ENCODE measurements around the gene CYP1A2.

CYP1A2 gene

GRCh38 chr15:74790080-74790916 is 41.7 kb downstream of the CYP1A2 start:
- peak; percentile 50 for DNase-seq (ENCODE audit: low spot score)

GRCh38 chr15:74791007-74791406 is 42.4 kb downstream of the CYP1A2 start:
- no peak for DNase-seq (ENCODE audit: low spot score)

- DNase-seq (ENCODE audit: low spot score), result no peak
These were observed 43.0 kb downstream of the CYP1A2 start for GRCh38 chr15:74791667-74792066.

DNA sequence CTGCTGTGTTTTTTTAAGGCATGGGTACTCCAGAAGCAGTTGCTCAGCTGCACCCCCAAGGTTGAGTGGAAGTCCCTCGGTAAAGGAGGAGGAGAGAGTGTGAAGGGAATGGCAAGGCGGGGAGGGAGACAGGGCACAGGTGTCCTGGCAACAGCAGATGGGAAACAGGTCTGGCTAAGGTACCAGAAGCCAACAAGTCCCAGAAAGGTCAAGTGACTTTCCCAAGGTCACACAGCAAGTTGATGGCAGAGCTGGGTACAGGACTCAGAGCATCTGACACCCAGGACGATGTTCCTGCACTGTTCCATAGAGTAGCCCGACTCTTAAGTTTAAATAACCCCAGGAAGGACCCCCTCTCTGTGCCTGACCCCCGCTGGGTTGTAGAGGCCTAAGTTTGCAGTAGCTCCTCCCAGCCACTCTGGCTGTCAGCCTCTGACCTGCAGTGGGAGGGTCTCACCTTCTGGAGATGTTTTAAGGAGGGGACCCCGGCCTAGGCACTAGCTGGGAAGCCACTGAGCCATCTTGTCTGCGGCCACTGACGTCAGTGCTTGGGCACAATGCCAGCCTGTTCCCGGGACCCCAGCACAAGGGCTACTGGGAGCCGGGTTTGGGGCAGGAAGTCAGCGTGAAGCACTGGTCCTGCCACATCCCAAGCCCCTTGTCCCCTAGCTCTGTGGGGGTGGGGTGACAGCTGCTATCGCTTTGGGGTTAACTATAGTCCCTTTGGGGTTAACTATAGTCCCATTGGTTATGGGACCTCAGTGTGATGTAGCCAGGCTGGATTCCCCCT is 43.8 kb downstream of the CYP1A2 start:
- no peak for DNase-seq (ENCODE audit: low spot score)

DNA sequence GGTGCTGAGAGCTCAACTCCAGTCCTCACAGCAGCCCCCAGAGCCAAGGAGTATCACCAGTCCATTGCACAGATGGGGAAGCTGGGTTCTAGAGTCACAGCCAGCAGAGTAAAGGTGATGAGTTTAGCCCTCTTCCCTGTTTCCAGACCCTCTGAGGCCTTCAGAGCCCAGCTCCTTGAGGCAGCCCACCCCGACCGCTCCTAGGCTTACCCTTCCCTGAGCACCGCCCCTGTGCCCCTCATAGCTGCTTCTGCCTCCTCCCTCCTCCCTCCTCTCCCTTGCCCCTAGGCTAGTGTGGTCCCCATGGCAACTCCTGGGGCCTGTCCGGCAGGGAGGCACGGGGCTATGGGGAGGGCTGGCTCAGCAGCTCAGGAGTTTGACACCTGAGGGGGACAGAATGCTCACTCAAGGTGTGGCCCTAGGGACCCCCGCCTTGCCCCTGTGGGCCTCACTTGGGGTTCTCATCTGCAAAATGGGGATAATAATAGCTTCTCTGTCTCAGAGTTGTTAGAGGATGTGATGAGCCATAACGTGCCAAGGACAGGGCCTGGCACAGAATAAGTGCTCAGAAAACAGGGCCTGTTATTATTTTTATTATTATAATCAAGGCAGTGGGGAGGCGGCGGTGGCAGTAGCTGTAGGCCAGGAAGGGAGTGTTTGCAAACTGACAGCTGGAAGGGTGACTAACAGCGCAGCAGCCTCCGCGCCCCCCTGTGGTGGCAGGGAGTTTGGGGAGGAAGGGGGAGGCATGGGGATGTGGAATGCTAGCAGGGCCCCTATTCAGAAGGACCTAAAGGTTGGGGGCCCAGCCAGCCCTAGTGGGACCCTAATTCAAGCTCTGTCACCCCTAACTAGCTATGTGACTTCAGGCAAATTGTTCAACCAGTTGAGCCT is 44.7 kb downstream of the CYP1A2 start:
- DNase-seq (ENCODE audit: low spot score), result peak; percentile 78

GRCh38 chr15:74794248-74794969 is 45.8 kb downstream of the CYP1A2 start:
- DNase-seq (ENCODE audit: low spot score), result no peak

DNA sequence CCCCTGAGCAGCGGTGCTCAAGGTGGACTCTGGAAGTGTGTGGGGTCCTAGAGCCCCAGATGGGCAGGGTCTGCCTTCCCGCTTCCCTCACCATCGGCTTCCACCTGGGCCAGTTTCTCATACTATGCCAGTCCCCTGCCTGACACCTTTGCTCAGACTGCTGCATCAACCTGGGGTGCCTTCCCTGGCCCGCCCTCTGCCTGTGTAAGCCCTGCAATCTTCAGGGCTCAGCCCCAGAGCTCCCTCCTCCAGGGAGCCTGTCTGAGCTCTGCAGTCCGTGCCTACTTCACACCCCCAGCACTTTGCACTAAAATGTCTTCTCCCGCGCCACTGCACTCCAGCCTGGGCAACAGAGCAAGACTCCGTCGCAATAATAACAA is 46.3 kb downstream of the CYP1A2 start:
- no peak for DNase-seq (ENCODE audit: low spot score)

DNA sequence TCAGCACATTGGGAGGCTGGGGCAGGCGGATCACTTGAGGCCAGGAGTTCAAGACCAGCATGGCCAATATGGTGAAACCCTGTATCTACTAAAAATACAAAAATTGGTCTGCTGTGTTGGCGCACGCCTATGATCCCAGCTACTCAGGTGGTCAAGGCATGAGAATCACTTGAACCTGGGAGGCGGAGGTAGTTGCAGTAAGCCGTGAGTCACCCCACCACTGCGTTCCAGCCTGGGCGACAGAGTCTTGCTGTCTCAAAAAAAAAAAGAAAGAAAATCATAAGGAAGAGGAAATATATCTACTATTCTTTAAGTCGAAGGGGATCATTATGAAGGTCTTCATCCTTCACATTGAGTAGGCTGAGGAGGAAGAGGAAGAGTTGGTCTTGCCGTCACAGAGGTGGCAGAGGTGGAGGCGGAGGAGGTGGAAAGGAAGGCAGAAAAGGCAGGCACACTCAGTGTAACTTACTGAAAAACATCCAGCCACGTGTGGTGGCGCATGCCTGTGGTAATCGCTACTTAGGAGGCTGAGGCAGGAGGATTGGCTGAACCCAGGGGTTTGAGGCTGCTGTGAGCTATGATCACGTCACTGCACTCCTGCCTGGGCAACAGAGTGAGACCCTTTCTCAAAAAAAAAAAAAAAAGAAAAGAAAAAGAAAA is 47.5 kb downstream of the CYP1A2 start:
- no peak for DNase-seq (ENCODE audit: low spot score)

GRCh38 chr15:74798388-74799254 is 50.0 kb downstream of the CYP1A2 start:
- DNase-seq (ENCODE audit: low spot score), result no peak

- DNase-seq (ENCODE audit: low spot score), result no peak
These were observed 50.7 kb downstream of the CYP1A2 start for GRCh38 chr15:74799255-74799855.

GRCh38 chr15:74799856-74800558 is 51.4 kb downstream of the CYP1A2 start:
- peak; percentile 90 for DNase-seq (ENCODE audit: low spot score)

GRCh38 chr15:74800559-74801094 is 52.0 kb downstream of the CYP1A2 start:
- DNase-seq (ENCODE audit: low spot score), result no peak

GRCh38 chr15:74801311-74801997 is 52.8 kb downstream of the CYP1A2 start:
- DNase-seq (ENCODE audit: low spot score), result no peak

DNA sequence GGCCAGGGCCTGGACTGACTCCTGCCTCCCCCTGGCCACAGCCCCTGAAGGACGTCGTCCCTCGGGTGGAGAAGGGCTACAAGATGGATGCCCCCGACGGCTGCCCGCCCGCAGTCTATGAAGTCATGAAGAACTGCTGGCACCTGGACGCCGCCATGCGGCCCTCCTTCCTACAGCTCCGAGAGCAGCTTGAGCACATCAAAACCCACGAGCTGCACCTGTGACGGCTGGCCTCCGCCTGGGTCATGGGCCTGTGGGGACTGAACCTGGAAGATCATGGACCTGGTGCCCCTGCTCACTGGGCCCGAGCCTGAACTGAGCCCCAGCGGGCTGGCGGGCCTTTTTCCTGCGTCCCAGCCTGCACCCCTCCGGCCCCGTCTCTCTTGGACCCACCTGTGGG is 53.6 kb downstream of the CYP1A2 start:
- no peak for DNase-seq (ENCODE audit: low spot score)

DNA sequence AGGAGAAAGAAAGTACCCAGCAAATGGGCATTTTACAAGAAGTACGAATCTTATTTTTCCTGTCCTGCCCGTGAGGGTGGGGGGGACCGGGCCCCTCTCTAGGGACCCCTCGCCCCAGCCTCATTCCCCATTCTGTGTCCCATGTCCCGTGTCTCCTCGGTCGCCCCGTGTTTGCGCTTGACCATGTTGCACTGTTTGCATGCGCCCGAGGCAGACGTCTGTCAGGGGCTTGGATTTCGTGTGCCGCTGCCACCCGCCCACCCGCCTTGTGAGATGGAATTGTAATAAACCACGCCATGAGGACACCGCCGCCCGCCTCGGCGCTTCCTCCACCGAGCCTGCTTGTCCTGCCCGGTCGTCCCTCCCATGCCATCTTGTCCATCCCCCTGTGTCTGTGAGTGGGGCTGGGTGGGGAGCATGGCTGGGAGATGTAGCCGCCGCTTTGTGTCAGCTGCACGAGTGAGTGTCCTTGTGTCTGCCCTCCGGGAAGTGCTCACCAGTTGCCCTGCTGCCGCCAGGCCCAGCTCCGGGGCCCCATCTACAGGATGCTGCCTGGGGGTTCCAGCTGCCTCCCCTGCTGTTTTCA is 54.3 kb downstream of the CYP1A2 start:
- DNase-seq (ENCODE audit: low spot score), result no peak

DNA sequence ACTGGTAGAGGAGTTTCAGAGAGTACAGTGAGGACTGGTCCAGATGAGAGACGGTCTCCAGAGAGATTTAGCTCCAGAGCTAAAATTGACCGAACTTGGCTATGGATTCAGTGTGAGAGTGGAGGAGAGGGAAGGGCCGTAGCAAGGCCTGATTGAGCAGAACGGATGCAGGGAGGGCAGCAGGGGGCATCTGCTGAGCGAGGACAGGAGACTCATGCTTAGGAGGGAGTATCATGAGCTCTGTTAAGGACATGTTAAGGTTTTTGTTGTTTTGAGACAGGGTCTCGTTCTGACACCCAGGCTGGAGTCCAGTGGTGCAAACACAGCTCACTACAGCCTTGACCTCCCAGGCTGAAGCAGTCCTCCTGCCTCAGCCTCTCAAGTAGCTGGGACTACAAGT is 56.3 kb downstream of the CYP1A2 start:
- DNase-seq (ENCODE audit: low spot score), result no peak

All from CD4-positive, alpha-beta T cell treated with Interleukin-15 for 4 hours (primary cell).